Gastroesophageal sphincter (tissue), 3 donors: Measurements from ENCODE around the gene EEFSEC.
A peak's percentile ranks its signal among the peaks of the same experiment; 100 is the strongest.

Experiments
- EP300 ChIP-seq: sonication (generic); formaldehyde crosslinking; IDR thresholded peaks from one replicate; pipeline ENCODE4 v1.6.1; 2017; ENCODE audit warnings: antibody characterized with exemption, mild to moderate bottlenecking
- POLR2A ChIP-seq, 2 donors: fragments of 450-650 bp; IDR thresholded peaks; one replicate each; pipeline ENCODE4 v1.6.1; 2017; ENCODE audit warnings: antibody characterized with exemption in 2 of 2, mild to moderate bottlenecking in 2 of 2, moderate library complexity in 1 of 2
- POLR2AphosphoS5 ChIP-seq: sonication (generic); formaldehyde crosslinking; IDR thresholded peaks from one replicate; pipeline ENCODE4 v1.6.1; 2017; ENCODE audit warnings: antibody characterized with exemption
- TF ChIP-seq, protein P1 (sequence below), 4 experiments: fragments of 200-600 bp in 2 of 4; fragments of 450-650 bp in 2 of 4; sonication (generic) in 1 of 4; IDR thresholded peaks; one replicate each; pipeline ENCODE4 v1.5.1; 2017 to 2019; ENCODE audit warnings: antibody characterized with exemption in 4 of 4, mild to moderate bottlenecking in 2 of 4, moderate library complexity in 2 of 4

DNA sequence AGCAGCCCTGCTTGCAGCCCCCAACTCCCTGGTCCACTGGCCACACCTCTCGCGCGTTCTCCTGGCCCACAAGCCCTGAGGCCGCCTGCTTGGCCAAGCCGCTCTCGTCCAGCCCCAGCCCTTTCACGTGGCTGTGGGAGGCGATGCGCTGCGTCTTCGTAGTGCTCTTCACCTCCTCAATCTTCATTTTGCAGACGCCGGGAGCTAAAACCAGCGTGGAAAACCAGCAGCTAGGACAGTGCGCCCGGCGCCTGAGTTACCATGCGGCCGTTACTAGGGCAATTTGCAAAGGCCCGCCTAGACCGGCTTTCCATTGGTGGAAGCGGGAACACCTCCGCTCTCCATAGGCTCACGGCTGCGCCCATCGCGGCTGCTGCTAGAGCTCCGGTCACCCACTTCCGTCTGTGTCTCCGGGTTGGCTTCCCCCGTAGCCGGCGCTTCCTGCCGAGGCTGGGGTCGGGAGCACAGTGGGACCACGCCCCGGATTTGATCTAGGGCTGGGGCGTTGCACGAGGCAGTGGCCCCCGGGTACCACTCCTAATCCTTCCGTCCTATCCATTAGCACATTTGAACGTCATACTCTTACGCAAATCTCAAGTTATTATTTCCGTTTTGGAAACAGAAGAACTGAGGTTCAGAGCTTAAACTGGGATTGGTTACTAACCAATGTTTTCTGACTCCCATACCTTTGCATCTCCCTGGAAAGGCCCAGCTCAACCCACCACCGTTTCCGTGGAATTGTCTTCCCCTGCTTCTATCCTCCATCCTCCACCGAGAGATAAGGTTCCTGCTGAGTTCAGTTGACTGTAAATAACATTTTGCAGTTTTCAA, 29.5 kb upstream of the EEFSEC start, which contains the start of gene RUVBL1:
- TF ChIP-seq, protein P1, sequence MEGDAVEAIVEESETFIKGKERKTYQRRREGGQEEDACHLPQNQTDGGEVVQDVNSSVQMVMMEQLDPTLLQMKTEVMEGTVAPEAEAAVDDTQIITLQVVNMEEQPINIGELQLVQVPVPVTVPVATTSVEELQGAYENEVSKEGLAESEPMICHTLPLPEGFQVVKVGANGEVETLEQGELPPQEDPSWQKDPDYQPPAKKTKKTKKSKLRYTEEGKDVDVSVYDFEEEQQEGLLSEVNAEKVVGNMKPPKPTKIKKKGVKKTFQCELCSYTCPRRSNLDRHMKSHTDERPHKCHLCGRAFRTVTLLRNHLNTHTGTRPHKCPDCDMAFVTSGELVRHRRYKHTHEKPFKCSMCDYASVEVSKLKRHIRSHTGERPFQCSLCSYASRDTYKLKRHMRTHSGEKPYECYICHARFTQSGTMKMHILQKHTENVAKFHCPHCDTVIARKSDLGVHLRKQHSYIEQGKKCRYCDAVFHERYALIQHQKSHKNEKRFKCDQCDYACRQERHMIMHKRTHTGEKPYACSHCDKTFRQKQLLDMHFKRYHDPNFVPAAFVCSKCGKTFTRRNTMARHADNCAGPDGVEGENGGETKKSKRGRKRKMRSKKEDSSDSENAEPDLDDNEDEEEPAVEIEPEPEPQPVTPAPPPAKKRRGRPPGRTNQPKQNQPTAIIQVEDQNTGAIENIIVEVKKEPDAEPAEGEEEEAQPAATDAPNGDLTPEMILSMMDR (IDR thresholded peaks at IDR 0.05) = no peak
- TF ChIP-seq POLR2A (IDR thresholded peaks at IDR 0.05) (peak in 1 of 2 donors; percentile 13), POLR2AphosphoS5 (peak; percentile 49), EP300 (no peak)
